IPS-NIHi11 (cell line): Measurements from ENCODE around the gene CARS2.
"Not testable (repeated sequence)": the region's sequence is repeated elsewhere in the genome, so short reads cannot be mapped to it uniquely, and the experiment has no call there.

ENCODE experiments used
- DNase-seq: peaks from one replicate; pipeline ENCODE4 v3.0.0; 2012; ENCODE audit warnings: mixed read lengths, low spot score

The CARS2 gene

DNA sequence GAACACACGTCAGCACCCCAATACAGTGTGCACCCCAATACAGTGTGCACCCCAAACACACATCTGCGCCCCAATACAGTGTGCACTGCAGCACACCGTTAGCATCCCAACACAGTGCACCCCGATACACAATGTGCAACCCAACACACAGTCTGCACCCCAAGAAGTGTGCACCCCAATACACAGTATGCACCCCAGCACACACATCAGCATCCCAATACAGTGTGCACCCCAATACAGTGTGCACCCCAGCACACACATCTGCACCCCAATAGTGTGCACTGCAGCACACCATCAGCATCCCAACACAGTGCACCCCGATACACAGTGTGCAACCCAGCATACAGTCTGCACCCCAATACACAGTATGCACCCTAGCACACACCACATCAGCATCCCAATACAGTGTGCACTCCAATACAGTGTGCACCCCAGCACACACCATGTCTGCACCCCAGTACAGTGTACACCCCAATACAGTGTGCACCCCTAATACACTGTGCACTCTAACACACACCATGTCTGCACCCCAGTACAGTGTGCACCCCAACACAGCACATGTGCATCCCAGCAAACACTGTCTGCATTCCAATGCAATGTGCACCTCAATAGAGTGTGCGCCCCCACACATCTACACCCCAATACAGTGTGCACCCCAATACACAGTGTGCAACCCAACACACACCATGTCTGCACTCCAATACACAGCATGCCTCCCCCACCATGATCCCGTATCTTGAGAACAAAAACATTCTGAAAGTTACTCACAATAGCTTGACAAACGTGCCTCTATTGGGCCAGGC lies 855 bp upstream of the CARS2 start:
- no peak for DNase-seq

DNA sequence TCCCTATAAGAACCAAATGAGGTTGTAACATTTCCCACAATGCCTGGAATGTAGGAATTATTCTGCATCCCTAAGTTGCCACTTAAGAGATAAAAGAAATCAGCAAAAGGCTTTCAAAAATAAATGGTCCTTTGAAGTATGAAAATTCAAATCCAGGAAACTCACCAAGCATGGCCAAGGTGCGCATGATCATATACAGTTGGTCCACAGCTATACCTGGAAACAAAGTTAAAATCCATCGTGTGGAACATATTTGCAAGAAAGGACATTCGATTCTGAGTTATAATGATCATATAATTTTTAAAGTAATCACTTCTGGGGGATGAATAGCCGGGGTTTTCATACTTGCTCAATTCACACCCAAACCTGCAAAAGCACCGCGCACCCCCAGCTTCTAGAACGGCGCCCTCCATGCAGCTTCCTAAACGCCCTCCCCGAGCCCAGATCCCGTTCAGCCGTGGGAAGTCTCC lies 525 bp downstream of the CARS2 start:
- no peak for DNase-seq

DNA sequence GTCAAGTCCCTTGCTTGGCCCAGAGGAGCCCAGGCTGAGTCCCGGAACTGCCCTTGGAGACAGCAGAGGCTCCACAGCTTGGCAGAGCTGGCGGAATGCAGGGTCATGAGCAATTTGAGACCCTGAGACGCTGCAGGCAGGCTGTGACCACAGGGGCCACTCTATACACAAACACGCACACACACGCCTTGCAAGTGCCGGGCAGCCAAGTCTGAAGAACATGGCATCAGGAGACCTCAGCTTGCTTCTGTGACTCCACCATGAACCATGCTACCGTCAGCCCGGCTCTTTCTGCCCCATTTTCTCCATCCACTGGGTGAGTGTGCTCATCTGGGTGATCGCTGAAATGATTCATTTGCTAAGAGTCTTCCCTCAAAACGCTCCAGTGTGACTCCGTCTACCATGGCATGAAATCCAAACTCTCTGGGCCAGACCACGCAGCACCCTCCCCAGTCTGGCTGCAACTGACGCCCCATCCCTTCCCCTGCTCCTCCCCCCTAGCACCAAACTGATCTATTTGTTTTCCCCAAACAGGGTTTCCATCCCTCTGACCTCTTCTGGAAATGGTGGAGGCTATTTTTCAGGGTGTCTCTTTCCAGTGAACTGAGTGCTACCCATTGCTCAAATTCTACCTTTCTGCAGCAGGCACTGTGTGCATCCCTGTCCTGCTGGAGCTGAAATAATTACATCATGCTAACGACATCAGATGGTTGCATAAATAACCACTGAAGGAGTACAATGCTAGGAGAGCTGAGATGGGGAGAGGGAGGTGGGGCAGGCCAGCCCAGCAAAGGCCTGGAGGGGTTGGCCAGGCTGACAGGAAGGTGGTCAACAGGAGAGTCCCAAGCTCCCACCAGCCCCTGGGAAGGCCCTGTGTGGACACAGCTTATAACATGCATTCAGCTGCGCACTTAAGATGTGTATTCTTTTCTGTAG lies 3.1 kb downstream of the CARS2 start:
- DNase-seq: no peak

DNA sequence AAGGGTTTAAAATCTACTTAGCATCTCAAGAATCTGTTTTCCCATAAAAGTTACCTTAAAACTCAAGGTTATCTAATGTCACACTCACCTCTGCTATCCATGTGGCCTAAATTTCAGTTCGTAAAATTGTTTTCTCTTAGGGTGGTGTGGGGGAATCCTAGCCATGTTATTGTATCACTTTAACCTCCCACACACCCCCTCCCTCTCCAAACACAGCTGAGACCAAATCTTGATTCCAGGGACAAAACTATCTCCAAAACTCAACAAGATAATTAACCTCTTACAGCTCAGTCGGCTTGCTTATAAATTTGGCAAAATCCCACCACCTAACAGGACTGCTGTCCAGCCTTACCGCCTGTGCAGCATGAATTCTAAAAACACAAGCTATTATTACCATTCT lies 3.8 kb downstream of the CARS2 start:
- DNase-seq: no peak

DNA sequence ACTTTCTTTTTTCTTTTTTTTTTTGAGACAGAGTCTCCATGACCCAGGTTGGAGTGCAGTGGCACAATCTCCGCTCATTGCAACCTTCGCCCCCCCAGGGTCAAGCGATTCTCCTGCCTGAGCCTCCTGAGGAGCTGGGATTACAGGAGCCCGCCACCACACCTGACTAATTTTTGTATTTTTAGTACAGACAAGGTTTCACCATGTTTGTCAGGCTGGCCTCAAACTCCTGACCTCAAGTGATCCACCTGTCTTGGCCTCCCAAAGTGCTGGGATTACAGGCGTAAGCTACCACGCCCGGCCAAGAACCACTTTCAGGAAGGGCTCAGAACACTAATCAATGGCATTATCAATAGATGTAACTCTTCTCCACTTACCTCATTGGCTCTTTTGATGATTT lies 4.9 kb downstream of the CARS2 start:
- not testable (repeated sequence) for DNase-seq

DNA sequence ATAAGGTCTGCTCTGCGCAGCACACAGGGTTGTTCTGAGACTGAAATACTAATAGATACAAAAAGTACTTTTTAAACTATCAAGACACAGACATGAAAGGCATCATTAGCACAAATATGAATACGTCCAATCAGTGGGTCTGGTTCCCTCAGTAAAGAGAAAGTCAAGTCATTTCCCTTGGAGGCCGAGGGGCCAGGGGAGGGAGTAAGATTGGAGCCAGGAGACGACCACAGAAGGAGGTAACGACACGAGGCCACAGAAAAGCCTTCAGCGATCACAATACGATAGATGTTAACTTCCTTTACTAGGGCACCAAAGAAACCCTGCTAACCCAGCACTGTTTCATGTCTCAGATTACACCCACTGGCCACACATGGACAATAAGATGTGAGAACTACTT lies 5.3 kb downstream of the CARS2 start:
- no peak for DNase-seq

DNA sequence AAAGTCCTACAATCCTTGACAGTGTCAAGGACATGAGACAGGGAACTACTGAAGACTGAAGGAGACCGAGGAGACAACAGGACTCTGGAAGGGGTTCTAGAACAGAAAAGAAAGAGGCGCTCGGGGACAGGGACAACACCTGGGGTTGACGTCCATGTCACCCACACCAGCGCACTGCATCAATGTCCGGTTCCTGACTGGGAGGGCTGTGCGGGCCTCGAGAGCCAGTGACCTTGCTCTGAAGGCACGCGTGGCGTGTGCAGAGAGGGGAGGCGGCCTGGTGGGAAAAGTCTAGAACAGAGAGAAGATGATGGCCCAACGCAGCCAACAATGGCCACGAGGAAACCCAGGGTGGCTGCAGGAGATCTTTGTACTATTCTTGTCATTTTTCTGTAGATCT lies 5.7 kb downstream of the CARS2 start:
- DNase-seq: no peak

DNA sequence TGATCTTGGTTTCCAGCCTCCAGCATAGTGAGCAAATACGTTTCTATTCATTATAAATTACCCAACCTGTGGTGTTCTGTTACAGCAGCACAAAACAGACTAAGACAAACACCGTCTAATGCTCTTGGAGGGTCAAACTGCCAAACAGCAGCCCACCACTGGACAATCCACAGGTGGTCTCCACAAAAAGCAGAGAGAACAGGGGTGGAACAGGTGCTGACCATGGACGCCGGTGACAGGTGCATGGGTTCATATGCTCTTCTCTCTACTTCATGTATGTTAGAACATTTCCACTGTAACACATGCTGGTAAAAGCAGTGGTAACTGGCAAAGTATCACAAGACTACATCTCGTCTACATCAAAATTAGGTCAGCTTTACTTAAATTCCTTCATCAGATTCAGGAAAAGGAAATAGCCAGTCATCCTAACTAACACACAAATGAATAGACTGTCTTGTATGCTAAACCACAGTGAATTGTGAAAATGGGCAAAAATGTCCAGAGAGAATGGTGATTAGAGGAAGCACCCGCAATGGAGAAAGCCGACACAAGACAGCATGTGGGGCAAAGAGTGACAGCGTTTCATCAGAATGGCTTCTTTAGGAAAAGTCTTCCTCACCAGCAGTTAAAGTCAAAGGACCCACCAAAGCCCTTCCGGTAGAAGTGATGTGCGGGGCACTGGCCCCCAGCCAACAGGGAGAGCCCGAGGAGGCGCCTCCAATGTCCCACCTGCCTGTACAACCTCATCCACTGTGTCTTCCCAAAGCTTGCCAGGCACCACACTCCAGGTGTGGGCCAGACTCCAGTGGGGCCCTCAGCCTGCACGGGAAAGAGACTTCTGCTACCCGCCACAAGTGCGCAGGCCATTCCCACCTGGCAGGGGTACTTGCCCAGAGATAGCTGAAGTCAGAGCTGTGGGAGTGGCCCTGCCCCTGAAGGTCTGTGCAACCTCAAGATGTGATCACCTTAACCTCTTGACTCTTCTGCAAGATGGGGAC lies 6.5 kb downstream of the CARS2 start:
- DNase-seq: no peak

DNA sequence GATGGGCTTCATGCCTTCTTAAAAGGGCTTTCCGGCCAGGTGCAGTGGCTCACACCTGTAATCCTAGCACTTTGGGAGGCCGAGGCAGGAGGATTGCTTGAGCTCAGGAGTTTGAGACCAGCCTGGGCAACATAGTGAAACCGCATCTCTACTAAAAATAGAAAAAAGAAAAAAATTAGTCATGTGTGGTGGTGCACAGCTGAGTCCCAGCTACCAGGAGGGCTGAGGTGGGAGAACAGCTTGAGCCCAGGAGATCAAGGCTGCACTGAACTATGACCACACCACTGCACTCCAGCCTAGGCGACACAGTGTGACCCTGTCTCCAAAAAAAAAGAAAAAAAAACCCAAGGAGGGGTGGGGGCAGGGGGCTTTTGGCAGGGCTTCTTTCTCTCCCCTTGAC lies 7.2 kb downstream of the CARS2 start:
- DNase-seq: no peak

DNA sequence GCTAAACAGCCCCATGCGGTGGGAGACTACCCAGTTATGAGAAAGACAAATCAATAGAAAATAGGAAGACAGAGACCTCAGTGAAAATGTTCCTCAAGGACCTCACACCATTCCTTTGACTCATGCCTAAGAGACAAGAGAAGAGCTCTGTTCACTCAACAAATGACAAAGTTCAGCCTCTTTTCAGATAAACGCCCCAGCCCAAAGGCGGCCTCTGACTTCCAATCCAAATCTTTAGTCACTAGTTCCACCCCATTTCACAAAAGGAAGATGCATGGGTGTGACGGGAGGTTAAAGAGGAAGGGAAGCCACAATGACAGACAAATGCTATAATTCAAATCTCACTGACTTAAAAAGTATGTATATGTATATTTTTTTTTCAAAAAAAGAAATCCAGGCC lies 8.1 kb downstream of the CARS2 start:
- DNase-seq: no peak

DNA sequence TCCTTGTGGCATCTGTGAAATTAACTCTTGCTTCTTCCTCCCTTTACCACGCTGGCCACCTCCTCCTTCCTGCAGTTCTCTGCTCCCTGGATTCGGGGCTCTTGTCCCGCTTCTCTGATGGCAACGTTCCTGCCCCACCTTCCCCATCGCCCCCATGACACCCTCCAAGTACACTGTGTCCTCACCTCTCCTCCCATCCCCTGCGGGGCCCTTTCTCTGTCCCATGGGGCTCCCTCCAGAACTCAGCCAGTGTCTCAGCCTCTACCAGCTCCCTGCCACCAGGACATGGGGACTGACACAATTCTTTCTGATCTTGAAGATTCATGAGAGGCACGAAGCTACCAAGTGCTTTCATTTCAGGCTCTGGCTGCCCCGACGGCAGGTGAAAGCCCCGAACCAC lies 9.1 kb downstream of the CARS2 start:
- DNase-seq: no peak

DNA sequence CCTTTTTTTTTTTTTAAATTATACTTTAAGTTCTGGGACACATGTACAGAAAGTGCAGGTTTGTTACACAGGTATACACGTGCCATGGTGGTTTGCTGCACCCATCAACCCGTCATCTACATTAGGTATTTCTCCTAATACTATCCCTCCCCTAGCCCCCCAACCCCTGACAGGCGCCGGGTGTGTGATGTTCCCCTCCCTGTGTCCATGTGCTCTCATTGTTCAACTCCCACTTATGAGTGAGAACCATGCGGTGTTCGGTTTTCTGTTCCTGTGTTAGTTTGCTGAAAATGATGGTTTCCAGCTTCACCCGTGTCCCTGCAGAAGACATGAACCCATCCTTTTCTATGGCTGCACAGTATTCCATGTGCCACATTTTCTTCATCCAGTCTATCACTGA lies 10.1 kb downstream of the CARS2 start:
- not testable (repeated sequence) for DNase-seq

DNA sequence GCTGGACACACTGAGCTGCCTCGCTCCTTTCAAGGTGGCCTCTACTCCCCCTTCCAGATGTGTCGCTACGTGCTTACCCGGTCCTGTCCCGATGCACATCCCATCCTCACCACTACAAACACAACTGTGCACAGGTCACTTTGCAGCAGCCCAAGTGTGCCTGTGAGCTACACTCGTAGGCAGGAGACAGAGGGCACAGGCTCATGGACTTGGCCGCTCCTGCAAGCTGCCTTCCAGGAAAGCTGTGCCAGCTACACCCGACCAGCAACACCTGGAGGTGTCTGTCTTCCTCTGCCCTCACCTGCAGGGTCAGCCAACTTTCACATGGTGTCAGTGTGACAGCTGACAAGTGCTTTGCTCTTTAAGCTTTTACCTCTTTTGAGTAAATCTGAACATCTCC lies 15.4 kb downstream of the CARS2 start:
- no peak for DNase-seq

DNA sequence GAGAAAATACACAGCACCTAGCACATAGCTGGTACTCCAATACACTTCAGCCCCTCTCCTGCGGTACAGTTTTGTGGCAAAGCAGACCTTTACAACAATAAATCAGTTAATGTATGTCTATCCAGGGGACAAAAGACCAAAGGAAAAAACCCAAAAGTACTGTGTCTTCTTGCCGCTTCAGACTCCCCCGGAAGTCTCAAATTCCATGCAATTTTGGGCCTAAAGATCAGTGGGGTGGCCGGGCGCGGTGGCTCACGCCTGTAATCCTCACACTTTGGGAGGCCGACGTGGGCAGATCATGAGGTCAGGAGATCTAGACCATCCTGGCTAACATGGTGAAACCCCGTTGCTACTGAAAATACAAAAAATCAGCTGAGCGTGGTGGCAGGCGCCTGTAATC lies 16.2 kb downstream of the CARS2 start:
- no peak for DNase-seq

DNA sequence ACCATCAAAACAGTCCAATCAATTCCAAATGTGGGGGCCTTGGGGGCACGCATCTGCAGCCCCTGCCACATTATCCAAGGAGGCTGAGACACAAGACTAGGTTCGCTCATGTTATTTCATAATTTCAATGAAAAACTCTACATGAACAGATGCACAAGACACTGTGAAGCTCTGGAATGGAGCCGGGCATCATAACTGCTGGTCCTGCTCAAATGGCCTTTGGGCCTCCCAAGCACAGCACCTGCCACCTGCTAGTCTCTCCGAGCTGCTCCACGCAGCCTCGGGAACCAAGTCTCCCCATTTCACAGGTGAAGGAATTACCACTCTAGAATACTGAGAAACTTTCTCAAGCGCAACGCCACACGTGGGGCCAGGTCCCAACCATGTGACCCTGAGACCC lies 16.9 kb downstream of the CARS2 start:
- DNase-seq: no peak

DNA sequence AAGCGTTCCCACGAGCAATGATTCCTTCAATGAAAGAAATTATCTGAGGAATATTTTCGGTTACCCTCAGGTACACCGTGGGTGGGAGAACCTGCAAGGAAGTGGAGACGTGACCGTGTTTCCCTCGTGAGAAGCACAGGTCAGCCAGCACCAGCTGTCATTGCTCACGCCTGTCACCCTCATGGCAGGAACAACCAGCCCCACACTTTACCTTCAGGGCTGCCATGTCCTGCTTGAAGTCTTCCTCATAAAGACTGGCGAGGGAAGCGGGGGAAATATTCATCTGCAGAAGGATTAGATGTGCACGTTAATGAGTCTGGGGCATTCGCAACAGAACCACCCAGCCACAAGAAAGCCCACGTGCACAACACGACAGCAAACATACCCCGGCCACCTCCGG lies 18.2 kb downstream of the CARS2 start:
- no peak for DNase-seq

DNA sequence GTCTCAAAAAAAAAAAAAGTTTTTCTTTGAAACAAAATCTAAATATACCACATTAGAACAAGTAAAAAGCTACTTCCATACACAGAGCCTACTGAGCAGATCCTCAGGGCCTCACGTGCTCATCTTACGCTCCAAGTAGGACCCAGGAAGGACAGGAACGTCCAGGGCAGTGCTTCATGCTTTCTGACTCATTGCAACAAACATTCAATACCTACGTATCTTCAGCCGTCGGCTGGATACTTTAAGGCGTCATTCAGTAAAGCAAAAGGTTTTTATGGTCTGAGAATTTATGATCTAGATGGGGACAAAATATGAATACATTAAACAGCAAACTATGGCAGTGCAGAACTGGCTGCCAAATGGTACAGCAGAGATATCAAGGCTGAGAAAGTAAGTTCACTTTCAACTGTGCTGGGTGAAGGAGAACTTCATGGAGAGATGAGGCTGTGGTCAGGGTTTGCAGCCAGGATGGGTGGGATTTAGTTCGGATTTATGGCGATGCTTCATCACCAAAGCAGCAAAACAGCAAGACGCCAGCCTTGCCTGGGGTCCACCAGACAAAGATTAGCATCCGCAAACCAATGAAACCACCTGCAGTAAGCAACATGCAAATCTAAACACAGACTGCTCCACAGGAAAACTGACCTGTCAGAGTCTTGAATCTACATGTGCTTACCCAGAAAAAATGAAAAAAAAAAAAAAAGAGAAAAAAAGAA lies 20.5 kb downstream of the CARS2 start:
- DNase-seq: no peak

DNA sequence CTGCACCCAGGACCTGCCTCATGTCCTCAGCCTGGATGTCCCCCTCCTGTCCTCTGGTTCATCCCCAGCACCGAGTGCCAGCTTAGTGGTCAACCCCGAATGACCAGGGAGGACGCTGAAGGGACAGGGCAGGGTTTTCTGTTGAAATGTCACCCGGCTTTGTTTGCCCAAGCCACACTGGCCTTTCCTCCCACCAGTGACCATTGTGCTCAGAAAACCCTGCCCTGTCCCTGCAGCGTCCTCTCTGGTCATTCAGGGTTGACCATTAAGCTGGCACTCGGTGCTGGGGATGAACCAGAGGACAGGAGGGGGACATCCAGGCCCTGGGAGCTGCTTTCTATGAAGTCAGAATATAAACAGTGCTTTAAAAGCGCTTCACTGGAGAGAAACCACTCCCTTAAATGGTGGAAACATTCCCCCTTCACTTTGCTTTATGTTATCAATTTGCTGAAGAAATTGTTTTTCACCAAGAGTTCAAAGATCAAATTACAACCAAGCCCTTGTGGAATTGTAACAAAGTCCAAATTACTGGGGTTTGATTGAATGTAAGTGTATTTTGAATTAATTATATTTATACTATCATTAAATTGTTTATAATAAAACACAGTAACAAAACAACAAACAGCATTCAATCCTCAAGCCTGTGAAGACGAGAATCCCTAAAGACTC lies 21.4 kb downstream of the CARS2 start:
- DNase-seq: no peak

DNA sequence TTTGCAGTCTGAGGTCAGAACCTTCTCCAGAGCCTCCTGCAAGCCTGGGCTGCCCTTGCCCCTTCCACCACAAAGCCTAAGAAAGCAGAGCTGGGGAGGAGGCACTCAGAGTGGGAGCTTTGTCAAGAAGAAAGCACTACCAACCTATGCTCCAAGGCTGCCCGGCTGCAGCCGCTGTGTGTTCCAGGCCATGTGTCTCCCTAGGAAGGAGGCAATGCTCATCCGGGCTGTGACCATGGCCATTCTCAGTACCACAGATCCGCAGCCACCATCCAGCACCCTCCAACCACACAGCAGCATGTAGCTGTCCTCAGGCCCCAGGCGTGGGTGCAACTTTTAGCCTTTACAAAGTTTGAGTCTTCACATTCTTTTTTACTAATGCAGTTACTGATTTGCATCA lies 22.0 kb downstream of the CARS2 start:
- DNase-seq: no peak

DNA sequence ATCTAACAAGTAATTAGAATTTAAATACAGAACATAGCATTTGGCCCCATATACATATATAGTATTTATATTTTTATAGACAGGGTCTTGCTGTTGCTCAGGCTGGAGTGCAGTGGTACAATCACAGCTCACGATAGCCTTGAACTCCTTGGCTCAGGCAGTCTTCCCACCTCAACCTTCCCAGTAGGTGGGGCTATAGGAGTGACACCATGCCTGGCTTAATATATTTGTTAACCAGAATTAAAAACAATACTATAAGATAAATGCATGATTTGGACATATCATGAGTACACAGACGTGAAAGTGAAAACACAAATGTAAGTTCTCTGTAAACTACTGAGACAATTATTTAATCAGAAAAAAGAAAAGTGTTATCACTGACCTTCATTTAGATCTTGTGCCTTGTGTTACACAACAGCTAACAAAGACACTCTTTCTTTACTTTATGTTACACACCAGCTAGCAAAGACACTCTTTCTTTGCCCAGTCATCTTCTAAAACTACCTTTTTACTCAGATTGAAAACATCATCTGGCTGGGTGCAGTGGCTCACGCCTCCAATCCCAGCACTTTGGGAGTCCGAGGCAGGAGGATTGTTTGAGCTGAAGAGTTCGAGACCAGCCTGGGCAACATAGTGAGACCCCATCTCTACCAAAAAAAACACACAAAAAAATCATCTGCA lies 22.6 kb downstream of the CARS2 start:
- no peak for DNase-seq
